GM13976 (cell line): ENCODE measurements around the gene DHRS2.
"Not testable (repeated sequence)": the region's sequence is repeated elsewhere in the genome, so short reads cannot be mapped to it uniquely, and the experiment has no call there.

Experiments used
- DNase-seq: peaks from one replicate; pipeline ENCODE4 v3.0.0; 2012; ENCODE audit warnings: low spot score
- CTCF ChIP-seq: IDR thresholded peaks from 2 replicates; pipeline ENCODE4 v1.5.1; 2012; ENCODE audit warnings: borderline replicate concordance, mild to moderate bottlenecking; ENCODE audit not compliant: insufficient read depth; ENCODE audit errors: extremely low read depth, missing control alignments, control extremely low read depth
- in situ Hi-C: fragments of 300-500 bp; cut with MboI; formaldehyde crosslinking; loops from one replicate; pipeline ENCODE4 v1.12.0; 2022; ENCODE audit warnings: low sequenced_read_pairs, mixed read lengths, inconsistent platforms; ENCODE audit not compliant: unreplicated experiment

The DHRS2 gene

GRCh38 chr14:23675906-23676305, 39.7 kb downstream of the DHRS2 start:
- no peak for TF ChIP-seq CTCF
- no peak for DNase-seq
- in situ Hi-C loops = no loop called here

- in situ Hi-C loops = no loop called here
- DNase-seq = no peak
- TF ChIP-seq CTCF = no peak
These were observed 45.2 kb downstream of the DHRS2 start for GRCh38 chr14:23681337-23681736.

- in situ Hi-C loops, DNase-seq: not testable (repeated sequence)
These were observed 53.7 kb downstream of the DHRS2 start for GRCh38 chr14:23689709-23690514.

- in situ Hi-C loops = no loop called here
- no peak for DNase-seq
These were observed 56.3 kb downstream of the DHRS2 start for GRCh38 chr14:23692416-23692815.

GRCh38 chr14:23693252-23693775, 57.1 kb downstream of the DHRS2 start:
- in situ Hi-C loops = no loop called here
- no peak for DNase-seq
- TF ChIP-seq CTCF = no peak

More at GRCh38 chr14:23692416-23692815, 56.3 kb downstream of the DHRS2 start:
- no peak for TF ChIP-seq CTCF

GRCh38 chr14:23694085-23694948, 58.2 kb downstream of the DHRS2 start:
- DNase-seq = no peak
- in situ Hi-C loops = no loop called here
- TF ChIP-seq CTCF = no peak
